ENCODE results near the gene TLE1.

The TLE1 gene

GRCh38 chr9:81542118-81542889, 147.0 kb downstream of the TLE1 start:
- no peak for DNase-seq

- DNase-seq, result no peak
Measured at GRCh38 chr9:81540142-81540710, 149.1 kb downstream of the TLE1 start.

- DNase-seq, result no peak
Measured at GRCh38 chr9:81539317-81539716, 150.0 kb downstream of the TLE1 start.

- DNase-seq, result no peak
Measured at GRCh38 chr9:81538890-81539289, 150.5 kb downstream of the TLE1 start.

- DNase-seq, result no peak
Measured at GRCh38 chr9:81537964-81538363, 151.4 kb downstream of the TLE1 start.

- DNase-seq, result no peak
Measured at GRCh38 chr9:81536242-81537025, 152.9 kb downstream of the TLE1 start.

- no peak for DNase-seq
Measured at GRCh38 chr9:81535542-81536241, 153.7 kb downstream of the TLE1 start.

GRCh38 chr9:81534138-81534875, 155.0 kb downstream of the TLE1 start:
- DNase-seq, result no peak

All from AML-193 (cell line).